GM19193 (cell line): Measurements from ENCODE around the gene OR52L1.

Source experiments
- POLR2A ChIP-seq: IDR thresholded peaks from 4 replicates; pipeline ENCODE4 v1.6.1; 2011; ENCODE audit not compliant: insufficient read depth, insufficient read length; ENCODE audit errors: extremely low read depth

OR52L1 gene

GRCh38 chr11:5986885-5987284 lies at the start of gene OR52L1:
OR52L1 (minus strand) TSS chr11:5986985; CDS start chr11:5986930, 55 bp downstream.
- TF ChIP-seq POLR2A: no peak

- no peak for TF ChIP-seq POLR2A
Observed at GRCh38 chr11:6030708-6031405, 44.1 kb upstream of the OR52L1 start, which contains the start of gene OR56A1. OR56A1 (minus strand) TSS chr11:6030758; CDS start chr11:6027692, 3,066 bp downstream.

- no peak for TF ChIP-seq POLR2A
Observed at GRCh38 chr11:6027501-6027900, 40.7 kb upstream of the OR52L1 start.

DNA sequence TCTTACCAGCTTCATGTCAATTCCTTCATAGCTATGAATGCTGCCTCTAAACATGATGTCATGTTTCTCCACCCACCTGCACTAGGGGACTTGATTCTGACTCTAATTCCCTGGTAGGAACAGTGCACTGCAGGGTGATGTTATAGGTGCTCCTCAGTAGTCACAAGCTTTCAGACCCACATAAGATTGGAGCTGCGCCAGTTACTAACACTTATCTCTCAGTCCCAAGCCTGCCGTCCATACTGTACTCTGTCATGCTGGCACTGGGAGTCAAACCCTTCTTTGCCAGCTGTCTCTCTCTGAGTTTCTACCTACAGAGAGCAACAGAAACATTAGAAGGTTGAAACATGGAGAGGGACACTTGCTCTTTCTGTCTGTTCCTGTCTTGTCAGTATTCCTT lies 38.3 kb upstream of the OR52L1 start:
- TF ChIP-seq POLR2A: no peak

GRCh38 chr11:6022956-6023355 lies 36.2 kb upstream of the OR52L1 start:
- TF ChIP-seq POLR2A: no peak

DNA sequence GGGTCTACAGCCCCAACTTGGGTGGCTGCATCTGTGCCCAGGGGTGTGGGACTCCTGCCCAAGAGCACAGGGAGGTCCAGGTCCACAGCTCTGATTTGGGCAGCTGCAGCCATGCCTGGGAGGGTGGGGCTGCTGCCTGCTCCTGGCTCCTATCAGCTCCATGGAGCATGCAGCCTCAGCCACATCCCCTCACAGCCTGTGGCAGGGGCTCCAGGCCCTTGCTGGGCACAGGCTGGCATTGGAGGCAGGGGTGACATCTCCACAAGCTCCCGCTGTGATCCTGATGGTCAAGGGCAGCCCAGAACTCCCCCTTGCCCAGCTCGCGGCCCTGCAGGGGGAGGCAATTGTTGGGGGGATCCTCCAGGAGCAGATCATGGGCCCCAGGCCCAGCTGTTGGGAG lies 26.3 kb upstream of the OR52L1 start:
- TF ChIP-seq POLR2A: no peak

DNA sequence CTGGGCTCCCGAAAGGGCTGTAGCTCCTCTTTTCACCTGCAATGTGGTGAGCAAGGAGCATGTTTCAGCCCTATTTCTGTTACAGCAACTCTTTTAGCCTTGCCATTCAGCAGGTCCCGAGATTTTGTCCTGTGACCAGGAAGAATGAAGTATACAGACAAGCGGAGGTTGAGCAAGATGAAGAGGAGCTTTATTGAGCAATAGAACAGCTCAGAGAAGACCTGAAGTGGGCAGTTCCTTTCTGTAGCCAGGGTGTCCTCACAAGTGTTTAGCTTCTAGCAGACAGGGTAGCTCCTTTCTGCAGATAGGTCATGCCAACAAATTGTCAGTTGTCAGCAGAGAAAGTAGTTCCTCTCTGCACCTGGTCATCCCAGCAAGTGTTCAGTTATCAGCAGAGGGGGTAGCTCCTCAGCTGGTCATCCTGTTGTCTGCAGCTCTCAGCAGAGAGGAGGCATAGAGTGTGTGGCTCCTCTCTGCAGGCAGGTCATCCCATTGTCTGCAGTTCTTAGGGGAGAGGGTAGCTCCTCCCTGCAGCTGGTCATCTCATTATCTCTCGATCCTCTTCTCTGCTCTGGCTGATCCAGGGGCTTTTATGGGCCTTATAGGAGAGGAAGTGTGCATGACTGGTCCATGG lies 25.4 kb upstream of the OR52L1 start:
- no peak for TF ChIP-seq POLR2A

DNA sequence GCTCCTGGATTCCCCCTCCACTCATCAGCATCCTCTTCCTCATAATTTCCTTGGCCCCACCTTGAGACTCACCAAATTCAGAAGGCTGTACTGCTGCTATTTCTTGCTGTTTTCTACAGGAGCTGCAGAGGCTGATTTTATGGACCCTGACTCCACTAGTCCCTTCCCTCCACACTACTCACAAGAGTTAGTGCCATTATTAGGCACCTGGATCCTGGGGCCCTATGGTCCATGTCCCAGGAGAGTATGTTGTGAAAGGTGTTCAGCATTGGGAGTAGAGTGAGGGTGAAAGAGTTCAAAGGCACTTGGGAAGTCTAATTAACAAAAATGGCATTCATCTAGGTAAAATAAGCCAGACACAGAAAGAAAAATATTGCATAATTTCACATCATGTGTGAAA lies 20.1 kb upstream of the OR52L1 start, which contains the start of gene OR56A4:
Gene OR56A4, minus strand, starts transcription at position 101 of the 400 bp plus-strand sequence. CDS start 3,954 bp downstream, outside the sequence.
- TF ChIP-seq POLR2A: no peak

- no peak for TF ChIP-seq POLR2A
Observed at GRCh38 chr11:6006395-6006794, 19.6 kb upstream of the OR52L1 start.

DNA sequence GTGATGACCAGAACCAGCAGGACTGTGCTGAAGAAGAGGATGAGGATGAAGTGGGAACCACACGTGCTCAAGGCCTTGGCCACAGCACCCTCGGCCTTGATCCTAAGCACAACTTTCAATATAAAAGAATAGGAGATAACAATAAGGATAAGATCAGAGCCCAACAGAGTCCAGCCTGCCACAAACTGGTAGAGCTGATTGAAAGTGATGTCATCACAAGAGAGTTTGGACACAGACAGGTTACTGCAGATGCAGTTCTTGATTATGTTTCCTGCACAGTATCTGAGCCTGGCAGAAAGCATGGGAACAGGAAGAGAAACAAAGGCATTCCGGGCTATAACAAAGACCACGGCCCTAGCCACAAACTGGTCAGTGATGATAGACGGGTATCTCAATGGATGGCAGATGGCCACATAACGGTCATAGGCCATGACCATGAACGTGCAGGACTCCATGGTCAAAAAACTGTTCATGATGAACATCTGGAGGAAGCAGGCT lies 15.5 kb upstream of the OR52L1 start:
- no peak for TF ChIP-seq POLR2A

DNA sequence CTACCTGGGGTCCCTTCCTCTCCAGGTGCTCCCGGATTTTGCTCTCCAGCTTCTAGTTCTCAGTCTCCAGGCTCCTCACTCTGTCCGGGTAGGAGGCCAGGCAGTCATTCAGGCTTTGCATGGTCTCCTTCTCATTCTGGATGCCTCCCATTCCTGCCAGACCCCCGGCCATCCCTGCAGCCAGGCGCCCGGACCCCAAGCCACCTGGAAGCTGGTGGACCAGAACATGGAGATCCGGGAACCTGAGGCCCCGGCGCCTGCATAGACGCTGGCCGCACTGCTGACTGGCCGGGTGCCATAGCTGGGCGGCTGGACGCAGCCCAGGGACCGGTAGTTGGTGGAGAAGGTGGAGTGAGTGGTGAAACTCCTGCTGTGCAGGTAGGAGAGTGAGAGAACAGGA lies 8.0 kb upstream of the OR52L1 start:
- TF ChIP-seq POLR2A: no peak

DNA sequence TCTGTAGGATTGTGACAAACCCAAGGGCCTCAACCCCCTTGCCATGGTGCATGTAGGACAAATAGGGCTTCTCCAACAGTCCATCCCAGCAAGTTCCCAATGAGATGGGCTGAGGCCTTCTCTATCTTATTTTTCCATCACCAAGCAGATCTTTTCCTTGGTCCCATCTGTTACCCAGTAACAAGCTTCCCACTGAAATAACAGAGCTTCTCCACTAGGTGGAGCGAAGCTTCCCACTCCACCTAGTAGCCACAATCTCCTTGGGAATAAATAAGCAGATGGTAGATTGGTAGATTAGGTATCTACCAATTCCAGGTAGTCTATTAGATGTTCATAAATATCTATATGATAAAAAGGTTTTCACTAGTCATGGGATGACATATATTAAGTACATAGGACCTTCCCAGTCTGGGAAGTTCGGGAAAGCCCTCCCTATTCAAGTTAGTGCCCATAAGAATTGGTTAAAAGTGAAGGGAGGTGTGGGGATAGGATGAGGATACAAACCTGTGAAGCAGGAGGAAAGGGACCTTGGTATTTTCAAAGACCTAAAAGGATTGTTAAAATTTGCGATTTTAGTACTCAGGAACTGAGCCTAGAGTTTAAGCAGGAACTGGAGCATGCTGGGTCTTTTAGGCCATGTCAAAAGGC lies 5.9 kb upstream of the OR52L1 start:
- no peak for TF ChIP-seq POLR2A

- TF ChIP-seq POLR2A: no peak
Observed at GRCh38 chr11:5992150-5992549, 5.4 kb upstream of the OR52L1 start.

GRCh38 chr11:5989203-5989602 lies 2.4 kb upstream of the OR52L1 start:
- no peak for TF ChIP-seq POLR2A

DNA sequence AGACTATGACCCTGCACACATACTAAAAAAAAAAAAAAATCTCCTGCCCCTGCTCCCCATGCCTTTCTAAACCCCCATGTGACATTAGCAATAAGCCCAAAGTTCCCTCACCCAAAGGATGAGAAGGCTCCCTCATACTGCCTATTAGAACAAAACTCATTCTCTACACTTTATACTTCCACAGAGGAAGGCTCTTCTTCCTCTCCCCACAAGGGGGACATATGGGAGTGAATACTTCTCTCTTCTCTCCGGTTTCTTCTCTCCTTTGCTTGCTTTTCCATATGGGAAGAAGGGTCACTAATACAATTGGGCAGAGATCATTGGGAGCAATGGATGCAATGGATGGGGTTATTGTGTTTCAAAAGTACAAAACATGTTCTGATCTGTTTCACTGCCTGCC lies 3.3 kb downstream of the OR52L1 start:
- no peak for TF ChIP-seq POLR2A

- TF ChIP-seq POLR2A: no peak
Observed at GRCh38 chr11:5973530-5973929, 13.3 kb downstream of the OR52L1 start.

DNA sequence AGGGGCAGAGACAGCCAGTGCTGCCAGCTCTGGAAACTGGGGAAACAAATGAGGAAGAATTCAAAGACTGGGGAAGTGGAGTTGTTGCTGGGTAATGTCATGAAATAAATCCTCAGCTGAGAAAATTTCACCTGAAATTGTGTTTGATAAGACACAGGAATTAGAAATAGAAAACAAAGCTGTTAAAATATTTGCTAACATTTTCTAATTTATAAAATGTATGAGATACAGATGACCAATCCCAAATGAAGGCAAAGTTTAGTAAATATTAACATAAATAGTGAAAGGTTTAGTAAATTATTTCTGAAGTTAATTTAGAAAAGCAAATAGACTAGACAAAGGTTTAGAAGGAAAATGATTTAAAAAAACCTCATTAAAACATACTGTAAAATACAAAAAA lies 18.4 kb downstream of the OR52L1 start, which contains the start of gene OR56A5:
Gene OR56A5, minus strand, starts transcription at position 101 of the 400 bp plus-strand sequence. Its CDS starts 0 bp downstream, at position 101.
- no peak for TF ChIP-seq POLR2A
